ENCODE results near the gene PLAC8. TPM values are rescaled to one million over a fixed set of nuclear protein-coding genes. Genes with fewer than 3 reads are reported as not detected.

The PLAC8 gene
- total RNA-seq = 0.59 and 0.72 TPM in 2 replicates

DNA sequence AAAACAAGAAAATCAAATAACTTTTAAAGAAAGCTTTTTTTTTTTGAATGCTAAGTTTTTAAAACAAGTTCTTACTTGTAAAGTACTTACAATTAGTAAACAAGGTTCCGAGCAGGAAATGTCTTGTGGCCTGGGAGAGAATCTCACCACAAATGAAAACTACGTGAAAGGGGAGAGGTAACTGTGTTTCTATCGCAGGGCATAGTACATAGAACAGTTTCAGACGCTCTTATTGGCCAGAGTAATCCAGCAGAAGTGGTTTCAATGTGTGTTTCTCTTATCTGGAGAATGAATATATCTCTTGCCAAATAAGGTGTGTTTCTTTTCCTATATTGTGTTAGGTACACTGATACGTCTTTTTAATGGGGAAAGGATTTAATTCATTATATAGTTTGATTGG, at the start of gene PLAC8:
Gene PLAC8, minus strand, starts transcription at position 154 of the 400 bp plus-strand sequence. CDS start 6,808 bp downstream, outside the sequence.
- DNase-seq (ENCODE audit: insufficient read length, low spot score, missing footprints) = no peak
- Histone ChIP-seq H3K4me1 (ENCODE audit: insufficient read depth, low read length) (peaks cover 17% of the 10 kb centered on the region), H3K36me3 (ENCODE audit: insufficient read depth, low read length) (no peaks in the 10 kb centered on the region), H3K9me3 (ENCODE audit: low read depth, low read length) (no peaks in the 10 kb centered on the region), H4K20me1 (ENCODE audit: insufficient read depth, low read length) (no peaks in the 10 kb centered on the region), H3K27me3 (ENCODE audit: insufficient read depth, low read length) (no peaks in the 10 kb centered on the region), H3K79me2 (ENCODE audit: insufficient read depth, low read length) (no peaks in the 10 kb centered on the region), H3K27ac (ENCODE audit: low read depth, low read length) (no peak within 1 kb of the TSS), H2AFZ (ENCODE audit: low read length) (peak within 1 kb of the TSS; percentile 41), H3K4me3 (ENCODE audit: insufficient read depth, low read length) (no peak within 1 kb of the TSS), H3K4me2 (ENCODE audit: insufficient read depth, low read length) (no peak within 1 kb of the TSS)
- TF ChIP-seq, protein P1, sequence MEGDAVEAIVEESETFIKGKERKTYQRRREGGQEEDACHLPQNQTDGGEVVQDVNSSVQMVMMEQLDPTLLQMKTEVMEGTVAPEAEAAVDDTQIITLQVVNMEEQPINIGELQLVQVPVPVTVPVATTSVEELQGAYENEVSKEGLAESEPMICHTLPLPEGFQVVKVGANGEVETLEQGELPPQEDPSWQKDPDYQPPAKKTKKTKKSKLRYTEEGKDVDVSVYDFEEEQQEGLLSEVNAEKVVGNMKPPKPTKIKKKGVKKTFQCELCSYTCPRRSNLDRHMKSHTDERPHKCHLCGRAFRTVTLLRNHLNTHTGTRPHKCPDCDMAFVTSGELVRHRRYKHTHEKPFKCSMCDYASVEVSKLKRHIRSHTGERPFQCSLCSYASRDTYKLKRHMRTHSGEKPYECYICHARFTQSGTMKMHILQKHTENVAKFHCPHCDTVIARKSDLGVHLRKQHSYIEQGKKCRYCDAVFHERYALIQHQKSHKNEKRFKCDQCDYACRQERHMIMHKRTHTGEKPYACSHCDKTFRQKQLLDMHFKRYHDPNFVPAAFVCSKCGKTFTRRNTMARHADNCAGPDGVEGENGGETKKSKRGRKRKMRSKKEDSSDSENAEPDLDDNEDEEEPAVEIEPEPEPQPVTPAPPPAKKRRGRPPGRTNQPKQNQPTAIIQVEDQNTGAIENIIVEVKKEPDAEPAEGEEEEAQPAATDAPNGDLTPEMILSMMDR (IDR thresholded peaks at IDR 0.05; ENCODE audit: extremely low read depth, low read depth, low read length) = no peak

GRCh38 chr4:83153417-83153816, 38.9 kb upstream of the PLAC8 start:
- Histone ChIP-seq H3K4me2 (ENCODE audit: insufficient read depth, low read length) (no peak overlapping the region), H3K4me1 (ENCODE audit: insufficient read depth, low read length) (no peaks in the 10 kb centered on the region), H3K27me3 (ENCODE audit: insufficient read depth, low read length) (peaks cover 9% of the 10 kb centered on the region), H3K79me2 (ENCODE audit: insufficient read depth, low read length) (no peaks in the 10 kb centered on the region), H3K4me3 (ENCODE audit: insufficient read depth, low read length) (no peak overlapping the region), H2AFZ (ENCODE audit: low read length) (no peak overlapping the region), H3K27ac (ENCODE audit: low read depth, low read length) (no peak overlapping the region), H3K36me3 (ENCODE audit: insufficient read depth, low read length) (no peaks in the 10 kb centered on the region), H4K20me1 (ENCODE audit: insufficient read depth, low read length) (no peaks in the 10 kb centered on the region), H3K9me3 (ENCODE audit: low read depth, low read length) (peaks cover 2% of the 10 kb centered on the region)
- TF ChIP-seq, protein P1 (IDR thresholded peaks at IDR 0.05; ENCODE audit: extremely low read depth, low read depth, low read length) = no peak
- no peak for DNase-seq (ENCODE audit: insufficient read length, low spot score, missing footprints)

GRCh38 chr4:83152746-83153145, 38.2 kb upstream of the PLAC8 start:
- Histone ChIP-seq H3K4me2 (ENCODE audit: insufficient read depth, low read length) (no peak overlapping the region), H3K36me3 (ENCODE audit: insufficient read depth, low read length) (no peaks in the 10 kb centered on the region), H3K27ac (ENCODE audit: low read depth, low read length) (no peak overlapping the region), H3K4me1 (ENCODE audit: insufficient read depth, low read length) (no peaks in the 10 kb centered on the region), H3K9me3 (ENCODE audit: low read depth, low read length) (peaks cover 2% of the 10 kb centered on the region), H3K79me2 (ENCODE audit: insufficient read depth, low read length) (no peaks in the 10 kb centered on the region), H3K27me3 (ENCODE audit: insufficient read depth, low read length) (peaks cover 9% of the 10 kb centered on the region), H4K20me1 (ENCODE audit: insufficient read depth, low read length) (no peaks in the 10 kb centered on the region), H2AFZ (ENCODE audit: low read length) (no peak overlapping the region), H3K4me3 (ENCODE audit: insufficient read depth, low read length) (no peak overlapping the region)
- no peak for DNase-seq (ENCODE audit: insufficient read length, low spot score, missing footprints)
- TF ChIP-seq, protein P1 (IDR thresholded peaks at IDR 0.05; ENCODE audit: extremely low read depth, low read depth, low read length) = no peak

GRCh38 chr4:83151651-83152050, 37.1 kb upstream of the PLAC8 start:
- H2AFZ ChIP-seq (ENCODE audit: low read length) = no peak overlapping the region
- DNase-seq (ENCODE audit: insufficient read length, low spot score, missing footprints) = no peak
- H3K27ac ChIP-seq (ENCODE audit: low read depth, low read length) = no peak overlapping the region
- H3K4me3 ChIP-seq (ENCODE audit: insufficient read depth, low read length) = no peak overlapping the region
- peaks cover 1% of the 10 kb centered on the region for H3K9me3 ChIP-seq (ENCODE audit: low read depth, low read length)
- H3K4me1 ChIP-seq (ENCODE audit: insufficient read depth, low read length) = no peaks in the 10 kb centered on the region
- TF ChIP-seq, protein P1 (IDR thresholded peaks at IDR 0.05; ENCODE audit: extremely low read depth, low read depth, low read length) = no peak
- H3K4me2 ChIP-seq (ENCODE audit: insufficient read depth, low read length) = no peak overlapping the region
- H3K27me3 ChIP-seq (ENCODE audit: insufficient read depth, low read length) = peaks cover 8% of the 10 kb centered on the region
- H3K36me3 ChIP-seq (ENCODE audit: insufficient read depth, low read length) = no peaks in the 10 kb centered on the region
- no peaks in the 10 kb centered on the region for H3K79me2 ChIP-seq (ENCODE audit: insufficient read depth, low read length)
- H4K20me1 ChIP-seq (ENCODE audit: insufficient read depth, low read length) = no peaks in the 10 kb centered on the region

Measured in osteoblast (primary cell).